MM.1S (cell line): Measurements from ENCODE around the gene C19orf25.

Experiments
- EZH2 ChIP-seq: fragments of 300-600 bp; sonication (generic); optimal IDR thresholded peaks from 2 replicates; pipeline ENCODE3; 2017; ENCODE audit warnings: low read depth, mild to moderate bottlenecking, antibody characterized with exemption, low read length, mixed read lengths
- EZH2phosphoT487 ChIP-seq: fragments of 300-600 bp; sonication (generic); IDR thresholded peaks from 2 replicates; pipeline ENCODE4 v1.6.1; 2018; ENCODE audit warnings: antibody characterized with exemption, low read length
- TF ChIP-seq, protein P1 (sequence below): fragments of 300-600 bp; sonication (generic); IDR thresholded peaks from 2 replicates; pipeline ENCODE4 v1.5.1; 2016; ENCODE audit warnings: antibody characterized with exemption, low read length, mixed read lengths

DNA sequence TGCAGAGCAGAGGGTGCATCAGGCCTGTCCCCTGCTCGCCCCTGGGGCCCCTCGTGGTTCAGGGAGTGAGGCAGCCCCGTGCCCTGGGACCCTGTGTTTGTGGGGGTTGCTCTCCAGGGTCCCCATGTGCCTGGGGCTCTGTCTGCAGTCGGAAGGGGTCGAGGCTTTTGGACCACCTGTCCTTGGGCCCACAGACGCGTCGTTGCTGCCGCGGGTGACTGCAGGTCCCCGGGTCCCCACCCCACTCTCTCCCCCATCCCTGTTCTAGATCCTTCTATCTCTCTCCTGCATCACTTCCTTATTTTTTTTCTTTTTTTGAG is 9.2 kb upstream of the C19orf25 start:
- TF ChIP-seq EZH2phosphoT487 (no peak), EZH2 (no peak)
- TF ChIP-seq, protein P1, sequence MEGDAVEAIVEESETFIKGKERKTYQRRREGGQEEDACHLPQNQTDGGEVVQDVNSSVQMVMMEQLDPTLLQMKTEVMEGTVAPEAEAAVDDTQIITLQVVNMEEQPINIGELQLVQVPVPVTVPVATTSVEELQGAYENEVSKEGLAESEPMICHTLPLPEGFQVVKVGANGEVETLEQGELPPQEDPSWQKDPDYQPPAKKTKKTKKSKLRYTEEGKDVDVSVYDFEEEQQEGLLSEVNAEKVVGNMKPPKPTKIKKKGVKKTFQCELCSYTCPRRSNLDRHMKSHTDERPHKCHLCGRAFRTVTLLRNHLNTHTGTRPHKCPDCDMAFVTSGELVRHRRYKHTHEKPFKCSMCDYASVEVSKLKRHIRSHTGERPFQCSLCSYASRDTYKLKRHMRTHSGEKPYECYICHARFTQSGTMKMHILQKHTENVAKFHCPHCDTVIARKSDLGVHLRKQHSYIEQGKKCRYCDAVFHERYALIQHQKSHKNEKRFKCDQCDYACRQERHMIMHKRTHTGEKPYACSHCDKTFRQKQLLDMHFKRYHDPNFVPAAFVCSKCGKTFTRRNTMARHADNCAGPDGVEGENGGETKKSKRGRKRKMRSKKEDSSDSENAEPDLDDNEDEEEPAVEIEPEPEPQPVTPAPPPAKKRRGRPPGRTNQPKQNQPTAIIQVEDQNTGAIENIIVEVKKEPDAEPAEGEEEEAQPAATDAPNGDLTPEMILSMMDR = no peak
